HepG2 (cell line): Measurements from ENCODE around the gene TMC8. TPM values are rescaled to one million over a fixed set of nuclear protein-coding genes. Genes with fewer than 3 reads are reported as not detected.

Source experiments
- ATAC-seq: fragments of 200-7000 bp; cut with Tn5 transposase; 3 replicates; pipeline ENCODE4 v1.9.1; 2020; ENCODE audit warnings: mild to moderate bottlenecking, moderate library complexity
- BruUV-seq: library from RNA; stranded (reverse); fragments of 400-500 nt; replicated peaks from 2 replicates; lab custom pipeline; 2021; lab: Mats Ljungman, UMichigan
- CTCF ChIA-PET: fragments of 300-600 bp; formaldehyde crosslinking; extraction: SDS; loops from one replicate; lab custom pipeline; 2021; ENCODE audit warnings: low total read pairs, inconsistent platforms, low intra/inter-chr PET ratio; lab: Yijun Ruan, JAX
- POLR2A ChIA-PET: fragments of 350-600 bp; sonication (Branson Sonifier 250); formaldehyde crosslinking; loops from one replicate; lab custom pipeline; 2020; ENCODE audit warnings: antibody characterized with exemption, inconsistent platforms; lab: Yijun Ruan, JAX
- DNase-seq: peaks from one replicate; pipeline ENCODE4 v3.0.0-alpha.2; 2015; ENCODE audit warnings: low spot score
- FAIRE-seq: peaks from 3 replicates; lab custom pipeline; 2011; peaks lifted over from hg19 to GRCh38; lab: Jason Lieb, UNC
- H2AFZ ChIP-seq: one replicate; pipeline ENCODE4 v1.6.1; 2011; ENCODE audit warnings: low read length, inconsistent platforms
- H3K27ac ChIP-seq: fragments of 300-600 bp; 3 replicates; pipeline ENCODE4 v1.8.0; 2011; ENCODE audit warnings: mixed run types, mild to moderate bottlenecking, mixed read lengths, low read length, inconsistent platforms; ENCODE audit not compliant: insufficient read depth; ENCODE audit errors: extremely low read length
- H3K27me3 ChIP-seq, 2 experiments: fragments of 200-600 bp in 1 of 2; 2 replicates in 1 of 2; 3 replicates in 1 of 2; pipeline versions ENCODE4 v1.6.0 to v1.8.0; 2011; ENCODE audit warnings: low read length in 2 of 2, mild to moderate bottlenecking in 2 of 2, moderate library complexity in 2 of 2, inconsistent platforms in 1 of 2; ENCODE audit not compliant: insufficient read depth in 2 of 2, control insufficient read depth in 1 of 2
- H3K36me3 ChIP-seq, 2 experiments: fragments of 200-600 bp in 1 of 2; replicated peaks in 1 of 2; 2 replicates in 1 of 2; 3 replicates in 1 of 2; pipeline versions ENCODE4 v1.5.1 to v1.8.0; 2011; ENCODE audit warnings: low read length in 2 of 2, inconsistent platforms in 1 of 2; ENCODE audit not compliant: insufficient read depth in 2 of 2, control insufficient read depth in 1 of 2
- H3K4me1 ChIP-seq: 2 replicates; pipeline ENCODE4 v1.5.1; 2012; ENCODE audit warnings: low read length, inconsistent platforms; ENCODE audit not compliant: insufficient read depth
- H3K4me2 ChIP-seq: 2 replicates; pipeline ENCODE4 v1.6.0; 2011; ENCODE audit warnings: low read depth, low read length, inconsistent platforms
- H3K4me3 ChIP-seq, 3 experiments: fragments of 200-600 bp in 1 of 3; sonication (generic), shearing (Covaris generic) in 1 of 3; replicated peaks in 1 of 3; 2 replicates each; pipeline ENCODE4 v1.5.1; 2011 to 2016; ENCODE audit warnings: low read length in 3 of 3, inconsistent platforms in 2 of 3, low read depth in 2 of 3, mild to moderate bottlenecking in 2 of 3, control low read depth in 1 of 3, mixed read lengths in 1 of 3; ENCODE audit not compliant: insufficient read depth in 1 of 3
- H3K79me2 ChIP-seq: one replicate; pipeline ENCODE4 v1.6.1; 2011; ENCODE audit warnings: low read length, inconsistent platforms; ENCODE audit not compliant: insufficient read depth
- H3K9ac ChIP-seq: 2 replicates; pipeline ENCODE4 v1.6.0; 2011; ENCODE audit warnings: mild to moderate bottlenecking, low read depth, low read length, inconsistent platforms; ENCODE audit not compliant: insufficient read depth
- H3K9me3 ChIP-seq: 2 replicates; pipeline ENCODE4 v1.5.1; 2012; ENCODE audit warnings: mild to moderate bottlenecking, low read length
- H4K20me1 ChIP-seq: 2 replicates; pipeline ENCODE4 v1.6.0; 2011; ENCODE audit warnings: inconsistent platforms, mild to moderate bottlenecking, low read length, moderate library complexity; ENCODE audit not compliant: insufficient read depth
- ATF7 ChIP-seq, 2 experiments: fragments of 450-650 bp in 1 of 2; sonication (generic) in 1 of 2; formaldehyde crosslinking in 1 of 2; IDR thresholded peaks; 2 replicates each; pipeline versions ENCODE4 v1.4.0 to v1.6.1; 2016 to 2020; ENCODE audit warnings: antibody characterized with exemption in 1 of 2, mild to moderate bottlenecking in 1 of 2, missing genetic modification reagents in 1 of 2
- ERF ChIP-seq: IDR thresholded peaks from 2 replicates; pipeline ENCODE4 v1.6.1; 2018; ENCODE audit warnings: missing biosample characterization, missing genetic modification reagents
- GATA4 ChIP-seq: sonication (generic); IDR thresholded peaks from 2 replicates; pipeline ENCODE4 v1.6.1; 2016; ENCODE audit warnings: antibody characterized with exemption, low read depth, borderline replicate concordance
- NCOA2 ChIP-seq: sonication (generic); formaldehyde crosslinking; IDR thresholded peaks from 2 replicates; pipeline ENCODE4 v1.8.0; 2022; ENCODE audit warnings: inconsistent platforms
- PITX1 ChIP-seq: sonication (generic); formaldehyde crosslinking; IDR thresholded peaks from 2 replicates; pipeline ENCODE4 v1.5.1; 2020; ENCODE audit warnings: mild to moderate bottlenecking, missing genetic modification reagents
- RAD21 ChIP-seq: fragments of 450-650 bp; formaldehyde crosslinking; IDR thresholded peaks from 2 replicates; pipeline ENCODE4 v1.5.0; 2020; ENCODE audit warnings: mild to moderate bottlenecking
- SIX4 ChIP-seq: sonication (generic); formaldehyde crosslinking; IDR thresholded peaks from 2 replicates; pipeline ENCODE4 v1.4.0; 2020; ENCODE audit warnings: missing genetic modification reagents
- SKI ChIP-seq: fragments of 450-650 bp; IDR thresholded peaks from one replicate; pipeline ENCODE4 v1.6.1; 2018; ENCODE audit warnings: mild to moderate bottlenecking; ENCODE audit not compliant: partially characterized antibody
- TRIM22 ChIP-seq: fragments of 450-650 bp; IDR thresholded peaks from 2 replicates; pipeline ENCODE4 v1.6.1; 2017
- ZEB1 ChIP-seq: IDR thresholded peaks from 2 replicates; pipeline ENCODE4 v1.6.1; 2012; ENCODE audit warnings: mild to moderate bottlenecking, low read depth, inconsistent platforms; ENCODE audit not compliant: insufficient replicate concordance
- ZFYVE20 ChIP-seq: sonication (generic); formaldehyde crosslinking; IDR thresholded peaks from 2 replicates; pipeline ENCODE4 v1.8.0; 2023; ENCODE audit warnings: low read depth, mild to moderate bottlenecking, moderate library complexity, missing genetic modification reagents, borderline replicate concordance
- ZNF121 ChIP-seq: sonication (generic); formaldehyde crosslinking; IDR thresholded peaks from 2 replicates; pipeline ENCODE4 v1.5.0; 2020; ENCODE audit warnings: mild to moderate bottlenecking, missing genetic modification reagents
- ZNF143 ChIP-seq: sonication (generic); formaldehyde crosslinking; IDR thresholded peaks from 2 replicates; pipeline ENCODE4 v1.4.0; 2020; ENCODE audit warnings: missing genetic modification reagents
- ZNF484 ChIP-seq: sonication (generic); formaldehyde crosslinking; IDR thresholded peaks from 2 replicates; pipeline ENCODE4 v1.5.1; 2020; ENCODE audit warnings: mild to moderate bottlenecking, low read depth, missing genetic modification reagents, borderline replicate concordance
- ZNF576 ChIP-seq: sonication (generic); formaldehyde crosslinking; IDR thresholded peaks from 2 replicates; pipeline ENCODE4 v1.4.0; 2020; ENCODE audit warnings: mild to moderate bottlenecking, missing genetic modification reagents
- ZSCAN20 ChIP-seq: sonication (generic); formaldehyde crosslinking; IDR thresholded peaks from 2 replicates; pipeline ENCODE4 v1.4.0; 2020; ENCODE audit warnings: missing genetic modification reagents, mild to moderate bottlenecking, borderline replicate concordance
- WGBS: methylation state at CpG from one replicate; pipeline ENCODE4 v1.1.6; 2017; ENCODE audit warnings: low lambda C conversion rate; 5-methylcytosine and 5-hydroxymethylcytosine counted together
- in situ Hi-C: cut with HindIII; loops from 2 replicates; pipeline ENCODE4 v1.10.0; 2017; ENCODE audit warnings: low pct_unique_long_range_greater_than_20kb; ENCODE audit not compliant: extremely low pct_ligation_motif_present
- intact Hi-C: fragments of 100-400 bp; cut with micrococcal nuclease; formaldehyde crosslinking; loops from one replicate; pipeline ENCODE4 v1.10.0; 2022; ENCODE audit not compliant: unreplicated experiment
- polyA plus RNA-seq, 8 experiments: library from polyadenylated mRNA; depleted of rRNA in 3 of 8; stranded (reverse) in 7 of 8; unstranded in 1 of 8; fragments of >200 nt; fragmentation: Illumina TruSeq in 4 of 8; extraction: Trizol in 4 of 8; gene quantifications; 2 replicates each; pipeline versions ENCODE4 v1.2.1 to v1.2.3, GENCODE V29; 2011 to 2016; ENCODE audit warnings: low read depth in 4 of 8, missing spikeins in 1 of 8, mixed read lengths in 1 of 8; ENCODE audit not compliant: insufficient read depth in 1 of 8
- total RNA-seq, 5 experiments: library from RNA; depleted of rRNA; stranded (reverse); fragments of >200 nt; fragmentation: Illumina TruSeq; extraction: Trizol; gene quantifications; 2 replicates each; pipeline ENCODE4 v1.2.3, GENCODE V29; 2016; ENCODE audit warnings: low read depth in 1 of 5
- TF ChIP-seq, protein P1 (sequence below): sonication (generic); formaldehyde crosslinking; IDR thresholded peaks from 2 replicates; pipeline ENCODE4 v1.4.0; 2020; ENCODE audit warnings: mild to moderate bottlenecking, missing genetic modification reagents
- TF ChIP-seq, protein P2 (sequence below): sonication (generic); formaldehyde crosslinking; IDR thresholded peaks from 2 replicates; pipeline ENCODE4 v1.4.0; 2020; ENCODE audit warnings: missing genetic modification reagents

The TMC8 gene
- total and polyA plus RNA-seq, 2 of the 13 experiments (the other 11 are each of a cell fraction or from before 2014, with no cell fraction given), result 0.53 to 7.8 TPM

DNA sequence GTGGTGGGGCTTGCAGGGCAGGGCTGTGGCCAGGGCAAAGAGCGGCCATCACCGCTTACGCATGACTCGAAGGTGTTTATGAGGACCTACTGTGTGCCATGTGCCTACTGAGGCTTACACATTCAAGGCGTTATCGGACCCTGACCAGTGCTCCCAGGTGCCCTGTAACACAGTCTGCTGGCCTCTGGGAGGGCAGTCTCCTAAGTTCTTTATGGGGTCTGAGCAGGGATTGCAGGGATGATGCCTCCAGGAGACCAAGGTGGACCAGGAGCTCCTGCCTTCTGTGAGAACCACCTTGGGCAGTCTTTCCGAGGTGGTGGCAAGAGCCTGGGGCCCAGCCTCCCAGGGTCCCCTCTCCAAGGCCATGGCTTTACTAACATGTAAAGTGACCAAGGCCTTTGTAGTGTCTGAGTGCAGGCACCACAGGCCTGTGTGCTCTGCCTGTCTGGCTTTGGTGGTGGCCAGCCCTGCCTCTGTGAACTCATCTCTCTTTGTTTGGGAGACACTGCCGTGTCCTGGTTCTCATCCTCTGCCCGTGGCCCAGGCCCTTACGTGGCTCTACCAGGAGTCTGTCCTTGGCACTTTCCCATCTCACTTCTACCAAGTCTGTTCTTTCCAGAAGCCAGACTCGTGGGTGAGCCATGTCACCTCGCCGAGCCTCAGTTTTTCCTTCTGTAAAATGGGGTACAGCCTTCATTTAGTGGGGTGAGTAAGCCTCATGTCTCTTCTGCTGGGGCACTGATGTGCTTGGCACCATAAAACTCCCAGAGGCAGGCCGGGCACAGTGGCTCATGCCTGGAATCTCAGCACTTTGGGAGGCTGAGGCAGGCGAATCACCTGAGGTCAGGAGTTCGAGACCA lies 34.4 kb downstream of the TMC8 start:
- peaks cover 7% of the 10 kb centered on the region for H3K79me2 ChIP-seq
- intact Hi-C loops, result loop anchor here (5.0 kb wide), 1 partner anchor 38 kb away; the partner anchor contains the start of gene TMC6
- POLR2A ChIA-PET, result interaction anchor here (1.5 kb wide), 1 partner anchor 22 kb away, joined by 4 read pairs; the partner anchor contains the start of genes AFMID and TK1
- no peak overlapping the region for H3K4me3 ChIP-seq
- H3K4me2 ChIP-seq, result no peak overlapping the region
- CTCF ChIA-PET, result no interaction called here
- H2AFZ ChIP-seq, result no peak overlapping the region
- WGBS, result 69% methylated on average over 15 of the region's 16 CpGs
- H3K9ac ChIP-seq, result no peak overlapping the region
- no peaks in the 10 kb centered on the region for H3K36me3 ChIP-seq
- no peak overlapping the region for H3K27ac ChIP-seq
- FAIRE-seq, result no peak
- no peak; the same call in 2 of the 3 replicates for ATAC-seq
- no TSS peak for BruUV-seq
- peaks cover 74% of the 10 kb centered on the region for H3K4me1 ChIP-seq
- H3K9me3 ChIP-seq, result no peaks in the 10 kb centered on the region
- in situ Hi-C loops, result no loop called here
- no peak for DNase-seq
- H3K27me3 ChIP-seq, result peaks cover 0 to 2% of the 10 kb centered on the region in 2 experiments; a peak in 1 of 5 replicates
- peaks cover 5% of the 10 kb centered on the region; the same call in 1 of the 2 replicates for H4K20me1 ChIP-seq
- TF ChIP-seq GATA4 (no peak), ZSCAN20 (CRISPR knock-in tag) (no peak), TRIM22 (no peak), ERF (no peak), NCOA2 (no peak), ZEB1 (no peak), PITX1 (CRISPR knock-in tag) (no peak), RAD21 (CRISPR knock-in tag) (no peak), ZNF576 (CRISPR knock-in tag) (no peak), SKI (no peak), ZNF143 (CRISPR knock-in tag) (0 out of 2 replicates have a peak, but pooled peaks have one; percentile 21), SIX4 (CRISPR knock-in tag) (no peak), ATF7 (IDR thresholded peaks at IDR 0.05) (no peak), ATF7 (CRISPR knock-in tag; IDR thresholded peaks at IDR 0.05) (no peak), ZFYVE20 (CRISPR knock-in tag) (no peak), ZNF121 (peak; percentile 50; the same call in 1 of the 2 replicates), ZNF484 (CRISPR knock-in tag) (no peak)
- TF ChIP-seq, protein P1, sequence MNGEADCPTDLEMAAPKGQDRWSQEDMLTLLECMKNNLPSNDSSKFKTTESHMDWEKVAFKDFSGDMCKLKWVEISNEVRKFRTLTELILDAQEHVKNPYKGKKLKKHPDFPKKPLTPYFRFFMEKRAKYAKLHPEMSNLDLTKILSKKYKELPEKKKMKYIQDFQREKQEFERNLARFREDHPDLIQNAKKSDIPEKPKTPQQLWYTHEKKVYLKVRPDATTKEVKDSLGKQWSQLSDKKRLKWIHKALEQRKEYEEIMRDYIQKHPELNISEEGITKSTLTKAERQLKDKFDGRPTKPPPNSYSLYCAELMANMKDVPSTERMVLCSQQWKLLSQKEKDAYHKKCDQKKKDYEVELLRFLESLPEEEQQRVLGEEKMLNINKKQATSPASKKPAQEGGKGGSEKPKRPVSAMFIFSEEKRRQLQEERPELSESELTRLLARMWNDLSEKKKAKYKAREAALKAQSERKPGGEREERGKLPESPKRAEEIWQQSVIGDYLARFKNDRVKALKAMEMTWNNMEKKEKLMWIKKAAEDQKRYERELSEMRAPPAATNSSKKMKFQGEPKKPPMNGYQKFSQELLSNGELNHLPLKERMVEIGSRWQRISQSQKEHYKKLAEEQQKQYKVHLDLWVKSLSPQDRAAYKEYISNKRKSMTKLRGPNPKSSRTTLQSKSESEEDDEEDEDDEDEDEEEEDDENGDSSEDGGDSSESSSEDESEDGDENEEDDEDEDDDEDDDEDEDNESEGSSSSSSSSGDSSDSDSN (CRISPR knock-in tag), result no peak
- TF ChIP-seq, protein P2, sequence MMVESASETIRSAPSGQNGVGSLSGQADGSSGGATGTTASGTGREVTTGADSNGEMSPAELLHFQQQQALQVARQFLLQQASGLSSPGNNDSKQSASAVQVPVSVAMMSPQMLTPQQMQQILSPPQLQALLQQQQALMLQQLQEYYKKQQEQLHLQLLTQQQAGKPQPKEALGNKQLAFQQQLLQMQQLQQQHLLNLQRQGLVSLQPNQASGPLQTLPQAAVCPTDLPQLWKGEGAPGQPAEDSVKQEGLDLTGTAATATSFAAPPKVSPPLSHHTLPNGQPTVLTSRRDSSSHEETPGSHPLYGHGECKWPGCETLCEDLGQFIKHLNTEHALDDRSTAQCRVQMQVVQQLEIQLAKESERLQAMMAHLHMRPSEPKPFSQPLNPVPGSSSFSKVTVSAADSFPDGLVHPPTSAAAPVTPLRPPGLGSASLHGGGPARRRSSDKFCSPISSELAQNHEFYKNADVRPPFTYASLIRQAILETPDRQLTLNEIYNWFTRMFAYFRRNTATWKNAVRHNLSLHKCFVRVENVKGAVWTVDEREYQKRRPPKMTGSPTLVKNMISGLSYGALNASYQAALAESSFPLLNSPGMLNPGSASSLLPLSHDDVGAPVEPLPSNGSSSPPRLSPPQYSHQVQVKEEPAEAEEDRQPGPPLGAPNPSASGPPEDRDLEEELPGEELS, result no peak
